Measurements from ENCODE around the gene PRKCE. TPM values are rescaled to one million over a fixed set of nuclear protein-coding genes. Genes with fewer than 3 reads are reported as not detected.

Gene PRKCE
- total RNA-seq, 1 experiment from 2014 or later: 21.7 TPM

DNA sequence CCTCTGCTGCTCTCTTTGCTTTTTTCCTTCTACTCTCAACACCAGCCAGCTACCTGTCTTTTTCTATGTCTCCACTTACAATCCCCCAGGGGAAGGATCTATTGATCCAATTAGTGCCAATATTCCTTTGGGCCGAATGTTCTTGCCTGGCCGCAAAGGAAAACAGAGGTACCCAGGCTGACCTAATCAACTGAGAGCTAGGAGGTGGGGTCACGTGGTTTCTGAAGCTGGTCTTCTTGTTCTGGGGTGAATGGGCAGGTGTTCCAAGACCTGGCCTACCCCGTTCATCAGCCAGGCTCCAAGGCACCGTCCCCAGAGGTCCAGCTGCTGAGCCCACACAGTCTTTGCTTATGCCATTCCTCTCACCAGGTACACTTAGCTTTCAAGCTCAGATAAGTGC, 580.2 kb downstream of the PRKCE start:
- no peaks in the 10 kb centered on the region for H3K9me2 ChIP-seq (ENCODE audit: insufficient read depth)
- no peak for DNase-seq
- H3K9me3 ChIP-seq (ENCODE audit: insufficient read depth, low read depth): no peaks in the 10 kb centered on the region; the same call in 1 of the 2 replicates
- no TSS peak for BruUV-seq (replicated peaks)
- TF ChIP-seq CTCF (conservative IDR thresholded peaks at IDR 0.05) (no peak), EZH2 (IDR thresholded peaks at IDR 0.05; ENCODE audit: low read depth) (no peak)
- peaks cover 15% of the 10 kb centered on the region for H3K4me1 ChIP-seq (replicated peaks; ENCODE audit: insufficient read depth)
- no peaks in the 10 kb centered on the region for H3F3A ChIP-seq (ENCODE audit: insufficient read depth, low read depth)
- intact Hi-C loops (cut with micrococcal nuclease; ENCODE audit: unreplicated experiment): no loop called here
- no peak overlapping the region for H2AFZ ChIP-seq
- POLR2A ChIA-PET (ENCODE audit: unreplicated experiment): no interaction called here
- no peaks in the 10 kb centered on the region for H4K20me1 ChIP-seq (ENCODE audit: insufficient read depth)
- H3K27me3 ChIP-seq (ENCODE audit: insufficient read depth, low read depth): no peaks in the 10 kb centered on the region
- CTCF ChIA-PET: no interaction called here
- H3K79me2 ChIP-seq (ENCODE audit: low read depth): no peaks in the 10 kb centered on the region
- peaks cover 7% of the 10 kb centered on the region; the same call in 1 of the 2 replicates for H3K36me3 ChIP-seq (ENCODE audit: low read depth)
- H3K27ac ChIP-seq: no peak overlapping the region
- H3K4me2 ChIP-seq: no peak overlapping the region
- no peak overlapping the region for H3K4me3 ChIP-seq

GRCh38 chr2:46232860-46233259, 581.4 kb downstream of the PRKCE start:
- Histone ChIP-seq H3K4me1 (replicated peaks; ENCODE audit: insufficient read depth) (peaks cover 20% of the 10 kb centered on the region), H3K9me2 (ENCODE audit: insufficient read depth) (no peaks in the 10 kb centered on the region), H3K27ac (no peak overlapping the region), H3K79me2 (ENCODE audit: low read depth) (no peaks in the 10 kb centered on the region), H3K36me3 (ENCODE audit: low read depth) (no peaks in the 10 kb centered on the region), H3K9me3 (ENCODE audit: insufficient read depth, low read depth) (no peaks in the 10 kb centered on the region; the same call in 1 of the 2 replicates), H2AFZ (no peak overlapping the region), H3F3A (ENCODE audit: insufficient read depth, low read depth) (no peaks in the 10 kb centered on the region), H3K27me3 (ENCODE audit: insufficient read depth, low read depth) (no peaks in the 10 kb centered on the region), H3K4me3 (no peak overlapping the region), H3K4me2 (no peak overlapping the region), H4K20me1 (ENCODE audit: insufficient read depth) (no peaks in the 10 kb centered on the region)
- no peak for TF ChIP-seq CTCF (conservative IDR thresholded peaks at IDR 0.05)
- no peak for TF ChIP-seq EZH2 (IDR thresholded peaks at IDR 0.05; ENCODE audit: low read depth)
- ChIA-PET POLR2A (ENCODE audit: unreplicated experiment) (no interaction called here), CTCF (interaction anchor here (0.6 kb wide), 1 partner anchor 170 kb away, joined by 4 read pairs; no protein-coding TSS in a partner anchor)
- intact Hi-C loops (cut with micrococcal nuclease; ENCODE audit: unreplicated experiment): no loop called here
- DNase-seq: no peak
- BruUV-seq (replicated peaks): no TSS peak

- TF ChIP-seq CTCF (conservative IDR thresholded peaks at IDR 0.05) (no peak), EZH2 (IDR thresholded peaks at IDR 0.05; ENCODE audit: low read depth) (no peak)
- H4K20me1 ChIP-seq (ENCODE audit: insufficient read depth): no peaks in the 10 kb centered on the region
- CTCF ChIA-PET: no interaction called here
- no peak overlapping the region for H3K4me3 ChIP-seq
- no peaks in the 10 kb centered on the region for H3K79me2 ChIP-seq (ENCODE audit: low read depth)
- H3K9me2 ChIP-seq (ENCODE audit: insufficient read depth): no peaks in the 10 kb centered on the region
- H3K4me1 ChIP-seq (replicated peaks; ENCODE audit: insufficient read depth): peaks cover 9% of the 10 kb centered on the region
- H3F3A ChIP-seq (ENCODE audit: insufficient read depth, low read depth): no peaks in the 10 kb centered on the region; the same call in 1 of the 2 replicates
- H3K4me2 ChIP-seq: no peak overlapping the region
- no peak for DNase-seq
- BruUV-seq (replicated peaks): no TSS peak
- H3K27ac ChIP-seq: no peak overlapping the region
- POLR2A ChIA-PET (ENCODE audit: unreplicated experiment): interaction anchor here (0.8 kb wide), 1 partner anchor 173 kb away, joined by 10 read pairs; no protein-coding TSS in a partner anchor
- H3K27me3 ChIP-seq (ENCODE audit: insufficient read depth, low read depth): no peaks in the 10 kb centered on the region
- intact Hi-C loops (cut with micrococcal nuclease; ENCODE audit: unreplicated experiment): no loop called here
- H2AFZ ChIP-seq: no peak overlapping the region
- H3K36me3 ChIP-seq (ENCODE audit: low read depth): no peaks in the 10 kb centered on the region
- no peaks in the 10 kb centered on the region for H3K9me3 ChIP-seq (ENCODE audit: insufficient read depth, low read depth)
Measured at GRCh38 chr2:46236006-46236875, 584.8 kb downstream of the PRKCE start.
